Measurements from ENCODE around the gene FOXB1.

- TF ChIP-seq, protein P1, sequence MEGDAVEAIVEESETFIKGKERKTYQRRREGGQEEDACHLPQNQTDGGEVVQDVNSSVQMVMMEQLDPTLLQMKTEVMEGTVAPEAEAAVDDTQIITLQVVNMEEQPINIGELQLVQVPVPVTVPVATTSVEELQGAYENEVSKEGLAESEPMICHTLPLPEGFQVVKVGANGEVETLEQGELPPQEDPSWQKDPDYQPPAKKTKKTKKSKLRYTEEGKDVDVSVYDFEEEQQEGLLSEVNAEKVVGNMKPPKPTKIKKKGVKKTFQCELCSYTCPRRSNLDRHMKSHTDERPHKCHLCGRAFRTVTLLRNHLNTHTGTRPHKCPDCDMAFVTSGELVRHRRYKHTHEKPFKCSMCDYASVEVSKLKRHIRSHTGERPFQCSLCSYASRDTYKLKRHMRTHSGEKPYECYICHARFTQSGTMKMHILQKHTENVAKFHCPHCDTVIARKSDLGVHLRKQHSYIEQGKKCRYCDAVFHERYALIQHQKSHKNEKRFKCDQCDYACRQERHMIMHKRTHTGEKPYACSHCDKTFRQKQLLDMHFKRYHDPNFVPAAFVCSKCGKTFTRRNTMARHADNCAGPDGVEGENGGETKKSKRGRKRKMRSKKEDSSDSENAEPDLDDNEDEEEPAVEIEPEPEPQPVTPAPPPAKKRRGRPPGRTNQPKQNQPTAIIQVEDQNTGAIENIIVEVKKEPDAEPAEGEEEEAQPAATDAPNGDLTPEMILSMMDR (IDR thresholded peaks at IDR 0.05; ENCODE audit: borderline replicate concordance, extremely low read depth, low read length, poor library complexity, severe bottlenecking): no peak
- TF ChIP-seq EZH2 (IDR thresholded peaks at IDR 0.05; ENCODE audit: borderline replicate concordance, low read depth, low read length, severe bottlenecking): no peak
These were observed 38.4 kb upstream of the FOXB1 start for GRCh38 chr15:59965741-59966140.

Data from DND-41 (cell line).